Superior temporal gyrus (tissue), 1 donor: ENCODE results near the gene DPH1.

Source experiments
- DNase-seq: peaks from one replicate; pipeline ENCODE4 v3.0.0-alpha.2; 2016; ENCODE audit errors: extremely low spot score

DPH1 gene

DNA sequence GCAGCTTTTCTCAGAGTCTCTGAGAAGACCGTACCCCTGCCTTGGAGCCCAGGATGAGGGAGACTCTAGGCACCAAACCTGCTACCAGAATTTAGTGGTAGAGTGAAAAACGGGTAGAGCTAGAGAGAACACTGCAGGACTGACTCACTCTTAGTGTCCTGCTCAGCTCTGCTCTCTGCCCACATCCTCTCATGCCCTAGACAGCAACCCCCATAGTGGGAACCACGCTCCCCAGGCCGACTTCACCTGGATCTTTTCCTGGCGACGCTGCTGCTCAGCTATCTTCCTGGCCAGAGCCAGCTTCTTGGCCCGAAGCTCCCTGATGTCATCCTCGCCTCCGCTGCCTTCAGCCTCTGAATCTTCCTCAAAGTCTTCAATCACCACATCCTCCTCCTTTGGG is 51.6 kb downstream of the DPH1 start:
- no peak for DNase-seq

DNA sequence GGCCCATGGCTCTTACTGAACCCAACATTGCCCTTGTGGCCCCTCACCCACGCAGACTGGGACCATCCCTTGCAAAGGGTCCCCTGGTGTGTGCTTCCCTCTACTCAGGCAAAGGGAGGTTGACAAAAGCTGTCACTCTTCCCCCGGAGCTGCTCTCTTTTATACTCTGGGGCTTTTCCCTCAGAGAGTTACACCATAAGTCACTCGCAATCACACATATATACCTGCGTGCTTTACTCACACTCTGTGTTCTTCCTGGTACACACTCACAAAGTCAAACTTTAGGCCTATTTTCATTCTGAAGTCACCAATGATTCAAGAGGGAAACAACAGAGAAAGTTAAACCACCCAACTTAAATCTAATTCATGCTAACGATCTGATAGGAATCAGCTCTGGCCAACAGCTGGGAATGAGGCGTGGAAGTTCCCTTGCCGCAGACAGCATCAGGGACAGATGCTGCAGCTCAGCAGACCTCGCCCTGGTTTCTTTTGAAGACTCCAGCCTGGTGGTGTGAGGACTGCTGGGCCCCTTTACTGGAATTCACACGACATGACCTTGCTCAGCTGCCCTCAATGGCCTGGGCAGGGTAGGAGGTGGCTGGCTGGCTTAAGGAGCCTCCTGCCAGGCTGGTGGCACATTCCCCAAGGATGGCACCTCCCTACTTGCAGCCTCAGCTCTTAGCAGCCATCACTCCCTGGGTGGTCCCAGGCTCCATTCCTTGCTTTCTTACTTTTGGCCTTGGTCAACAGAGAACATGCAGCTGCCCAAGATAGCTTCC is 52.2 kb downstream of the DPH1 start:
- DNase-seq: no peak

DNA sequence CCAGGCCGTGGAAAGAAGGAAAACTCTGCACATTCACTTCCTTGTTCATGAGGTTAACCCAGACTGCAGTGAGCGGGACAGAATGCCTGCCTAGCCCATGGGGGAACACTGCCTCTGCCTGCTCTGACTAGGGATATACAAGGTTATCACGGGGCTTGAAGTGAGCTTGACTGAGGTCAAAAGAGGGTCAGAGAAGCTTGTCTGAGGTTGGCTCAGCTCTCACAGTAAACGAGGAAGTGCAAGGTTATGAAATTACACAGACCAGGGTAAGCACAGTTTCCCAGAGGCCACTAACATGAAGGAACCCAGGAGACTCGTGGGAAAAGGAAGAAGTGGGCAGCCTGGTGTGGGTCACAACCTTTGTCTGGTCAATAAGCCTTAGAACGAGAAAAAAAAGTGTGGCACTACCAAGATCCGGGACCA is 53.7 kb downstream of the DPH1 start:
- DNase-seq: peak; percentile 13

DNA sequence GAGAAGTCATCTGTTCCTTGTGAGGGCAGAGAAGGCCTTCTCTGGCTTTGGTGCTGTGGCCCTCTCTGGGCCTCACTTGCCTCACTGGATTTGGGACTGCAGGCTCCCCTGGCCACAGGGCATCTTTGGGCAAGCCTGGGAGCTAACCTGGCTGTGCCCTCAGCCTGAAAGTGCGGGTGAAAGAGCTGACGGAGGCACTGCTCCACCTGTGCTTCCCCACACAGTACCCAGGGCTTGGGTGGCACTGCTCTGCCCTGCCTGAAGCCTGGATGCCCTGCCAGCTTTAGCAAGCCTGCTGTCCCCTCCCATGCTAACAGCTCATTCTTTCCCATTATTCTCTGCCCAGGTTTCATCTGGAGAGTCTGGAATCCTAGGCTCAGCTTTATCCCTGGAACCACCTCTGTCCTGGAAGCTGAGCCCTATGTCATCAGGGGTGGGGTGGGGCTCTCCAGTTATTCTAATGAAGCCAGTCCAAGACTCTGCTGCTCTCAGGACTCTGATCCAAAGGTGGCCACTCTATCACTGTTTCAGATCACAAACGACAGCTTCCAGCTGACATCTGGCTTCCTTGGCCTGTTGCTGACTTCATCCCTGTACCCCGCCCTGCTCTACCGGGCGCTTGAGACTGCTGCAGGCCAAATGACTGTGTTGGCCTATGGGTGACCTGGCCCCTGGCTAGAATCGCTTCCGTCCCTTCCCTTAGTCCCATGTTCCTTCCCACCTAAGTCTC is 54.2 kb downstream of the DPH1 start:
- no peak for DNase-seq

DNA sequence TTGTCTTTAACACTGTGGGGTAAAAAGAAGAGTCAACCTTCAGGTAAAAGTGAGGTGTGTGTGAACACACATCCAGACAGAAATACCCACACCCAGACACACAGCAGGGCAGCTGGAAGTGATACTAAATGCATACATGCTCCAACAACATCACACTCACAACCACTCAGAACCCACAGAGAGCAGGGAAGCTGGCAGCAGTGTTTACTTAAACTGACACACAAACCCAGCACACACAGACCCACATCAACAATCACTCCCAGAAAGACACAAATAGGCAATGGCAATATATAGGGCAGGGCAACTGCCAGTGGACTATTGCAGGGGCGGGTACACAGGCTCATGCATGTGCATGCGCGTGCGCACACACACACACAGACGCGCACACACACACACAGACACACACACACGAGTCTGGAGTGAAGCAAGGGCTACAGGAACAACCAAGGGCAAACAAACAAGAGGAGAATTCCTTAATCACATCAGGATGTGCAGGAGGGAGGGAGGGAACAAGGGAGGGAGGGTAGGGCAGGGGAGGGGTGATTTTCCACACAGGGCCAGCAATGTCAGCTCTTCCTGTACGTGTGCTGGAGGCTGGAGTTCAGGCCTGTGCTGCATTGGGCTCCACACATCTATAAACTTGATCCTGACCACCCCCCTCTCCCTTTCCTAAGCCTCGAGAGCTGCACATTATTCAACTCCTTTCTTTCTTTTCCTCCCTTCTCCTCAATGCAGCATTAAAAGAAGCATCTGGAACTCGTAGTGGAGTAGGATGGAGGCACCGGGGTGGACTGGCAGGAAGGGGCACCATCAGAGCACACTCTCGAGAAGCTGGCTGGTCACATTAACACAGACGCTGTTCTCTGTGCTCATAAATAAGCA is 55.1 kb downstream of the DPH1 start:
- no peak for DNase-seq

DNA sequence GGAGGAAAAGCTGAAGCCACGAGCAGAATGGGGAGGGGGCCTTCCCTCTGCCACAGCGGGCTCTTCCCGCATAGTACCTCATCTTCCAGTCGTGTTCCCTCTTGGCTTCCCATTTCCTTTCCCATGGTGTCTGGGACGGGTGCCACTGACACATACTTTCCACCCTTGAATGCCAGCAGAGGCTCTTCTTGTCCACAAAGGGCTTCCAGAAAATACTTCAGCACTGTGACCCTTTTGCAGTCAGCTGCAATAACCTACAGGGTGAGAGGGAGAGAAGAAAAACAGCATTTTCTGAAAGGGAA is 55.6 kb downstream of the DPH1 start:
- DNase-seq: no peak

DNA sequence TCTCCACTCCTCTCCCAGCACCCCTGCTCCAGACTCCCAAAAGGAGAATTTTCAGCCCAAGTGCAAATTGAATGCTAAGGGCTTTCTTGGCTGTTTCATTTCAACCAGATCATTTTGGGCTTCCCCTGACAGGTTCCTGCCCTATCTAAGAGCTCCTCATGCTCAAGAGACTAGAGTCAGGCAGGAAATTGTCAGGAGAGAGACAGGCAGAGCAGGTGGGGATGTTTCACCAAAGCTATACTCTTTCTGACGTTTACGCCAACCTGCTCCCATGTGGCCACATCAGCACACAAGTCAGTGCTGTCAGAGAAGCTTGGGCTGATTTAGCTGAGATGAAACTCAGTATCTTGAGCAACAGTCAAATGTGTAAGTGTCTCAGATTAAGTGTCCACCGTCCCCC is 56.4 kb downstream of the DPH1 start:
- DNase-seq: no peak

DNA sequence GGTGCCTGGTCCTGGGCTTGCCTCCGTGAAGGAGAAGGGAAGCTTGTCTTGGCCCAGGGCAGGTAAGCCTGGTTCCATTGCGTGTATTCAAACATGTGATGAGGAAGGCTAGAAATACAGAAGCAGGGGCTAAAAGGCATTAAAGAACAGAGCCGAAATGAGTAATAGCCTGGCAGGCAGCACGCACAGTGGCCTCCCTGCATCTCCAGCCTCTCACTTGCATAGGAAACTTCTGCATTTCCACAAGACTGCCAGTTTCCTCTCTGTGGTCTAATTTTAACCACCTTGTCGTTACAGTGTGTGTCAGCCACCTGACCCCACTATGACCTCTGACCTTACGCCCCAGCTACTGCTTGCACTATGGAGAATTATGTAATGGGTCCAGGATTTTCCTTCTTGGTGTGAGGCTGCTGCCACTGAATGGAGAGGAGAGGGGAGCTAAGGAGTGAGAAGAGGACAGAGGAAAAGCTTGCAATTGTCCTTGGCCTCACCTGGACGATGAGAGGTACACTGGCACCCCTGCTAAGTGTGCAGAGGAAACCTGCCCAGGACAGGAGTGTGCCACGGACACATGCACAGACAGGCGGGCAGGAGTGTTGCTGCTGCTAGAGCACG is 57.8 kb downstream of the DPH1 start:
- no peak for DNase-seq

DNA sequence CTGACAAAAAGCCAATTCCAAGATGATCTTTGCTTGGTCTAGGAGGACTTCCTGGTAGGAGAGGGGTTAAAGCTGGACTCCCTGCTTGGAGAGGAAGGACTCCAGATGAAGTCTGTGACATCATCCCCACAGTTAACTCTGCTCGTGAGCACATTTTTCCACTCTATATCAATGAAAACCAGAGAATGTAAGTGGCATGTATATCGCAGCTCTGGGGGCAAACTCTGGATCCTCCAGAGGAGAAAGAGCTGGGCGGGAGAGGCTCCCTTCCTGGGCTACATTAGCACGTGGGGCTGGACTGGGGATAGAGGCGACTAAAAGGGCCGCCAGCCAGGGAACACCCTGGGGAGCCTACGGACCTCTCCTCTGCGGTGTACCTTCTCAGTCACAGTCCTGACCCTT is 59.1 kb downstream of the DPH1 start:
- DNase-seq: no peak

DNA sequence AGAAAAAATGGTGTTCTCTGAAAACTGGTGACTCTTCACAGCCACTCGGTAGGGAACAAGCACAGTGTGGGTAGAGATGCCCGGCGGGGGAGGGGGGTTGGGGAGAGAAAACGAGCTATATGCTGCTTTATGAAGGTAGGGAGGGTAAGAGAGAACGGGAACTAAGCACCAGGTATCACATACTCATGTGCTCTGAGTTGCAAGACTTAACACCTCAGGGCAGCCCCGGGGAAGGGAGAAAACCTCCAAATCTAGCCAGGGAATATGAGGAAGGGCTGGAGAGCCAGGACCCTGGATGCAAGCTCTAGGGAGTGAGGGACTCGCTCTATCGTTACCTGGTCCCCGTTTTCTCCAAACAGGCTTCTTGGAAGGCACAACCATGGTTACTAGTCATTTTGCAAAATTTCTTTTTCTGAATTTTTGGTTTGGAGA is 60.3 kb downstream of the DPH1 start:
- no peak for DNase-seq

DNA sequence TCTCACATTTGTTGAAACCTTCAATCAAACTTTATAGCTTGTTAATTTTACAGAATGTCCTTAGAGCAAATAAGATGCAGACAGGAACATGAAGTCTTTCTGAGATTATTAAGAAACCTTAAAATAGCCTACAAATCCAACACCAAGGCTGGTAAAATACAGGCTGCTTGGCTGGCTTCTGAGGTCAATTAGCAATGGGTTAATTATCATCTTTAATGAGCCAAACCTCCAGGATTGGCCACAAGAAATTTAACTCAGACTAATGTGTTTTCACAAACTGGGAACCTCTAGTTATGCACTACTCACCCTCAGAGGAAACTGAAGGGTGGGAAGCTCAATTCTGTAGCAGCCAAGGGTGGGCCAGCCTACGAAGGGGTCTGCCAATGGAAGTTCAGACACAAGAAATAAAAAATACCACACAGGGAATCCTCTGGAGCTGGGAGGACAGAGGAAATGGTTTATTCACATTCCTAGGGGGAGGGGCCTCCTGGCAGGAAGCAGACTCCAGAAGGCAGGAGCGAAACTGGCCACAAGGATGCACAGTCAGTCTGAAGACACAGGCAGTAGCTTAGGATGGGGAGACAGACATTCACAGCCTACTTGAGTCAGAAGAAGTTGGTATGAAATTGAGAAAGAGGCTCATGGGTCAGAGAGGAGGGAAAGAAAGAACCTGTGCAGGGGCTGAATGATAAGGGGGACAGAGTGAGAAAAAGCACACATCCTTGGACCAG is 61.0 kb downstream of the DPH1 start:
- DNase-seq: no peak

DNA sequence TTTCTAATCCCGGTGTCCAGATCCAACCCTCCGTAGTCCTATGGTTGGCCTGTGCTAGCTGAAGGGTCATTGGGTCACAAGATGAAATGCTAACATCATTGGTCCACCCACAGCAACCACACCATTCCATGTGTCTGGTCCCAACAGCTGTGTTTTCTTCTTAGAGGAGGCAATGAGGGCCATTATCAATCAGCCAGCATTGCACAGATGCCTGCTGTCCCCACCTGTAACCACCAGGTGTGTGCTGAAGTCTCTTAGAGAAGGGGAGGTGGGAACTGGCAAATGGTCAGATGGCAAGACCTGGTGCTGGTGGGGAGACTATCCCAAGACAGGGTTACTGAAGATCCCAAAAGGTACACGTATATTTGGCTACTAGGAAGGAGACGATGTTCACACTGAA is 62.3 kb downstream of the DPH1 start:
- DNase-seq: no peak

DNA sequence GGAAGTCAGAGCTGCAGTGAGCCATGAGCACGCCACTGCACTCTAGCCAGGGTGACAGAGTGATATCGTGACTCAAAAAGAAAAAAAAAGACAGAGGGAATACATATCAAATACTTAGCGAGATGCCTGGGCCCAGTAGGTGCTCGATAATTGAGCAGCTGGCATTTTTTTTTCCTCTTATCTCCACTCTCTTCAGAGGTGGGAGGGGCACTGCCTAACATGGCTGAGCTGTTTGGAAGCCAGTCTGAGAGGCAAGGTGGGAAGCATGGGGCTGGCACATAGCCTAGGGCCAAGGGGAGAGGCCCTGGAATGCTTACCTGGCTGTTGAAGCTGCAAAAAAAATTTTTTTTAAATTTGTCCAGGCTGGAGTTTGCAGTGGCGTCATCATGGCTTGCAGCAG is 63.4 kb downstream of the DPH1 start:
- DNase-seq: no peak
